ENCODE measurements around the gene PPP2R2C. TPM values are rescaled to one million over a fixed set of nuclear protein-coding genes. Genes with fewer than 3 reads are reported as not detected.

Gene PPP2R2C
- total RNA-seq, 2 donors from 2014 or later: 8.0 to 10.4 TPM

DNA sequence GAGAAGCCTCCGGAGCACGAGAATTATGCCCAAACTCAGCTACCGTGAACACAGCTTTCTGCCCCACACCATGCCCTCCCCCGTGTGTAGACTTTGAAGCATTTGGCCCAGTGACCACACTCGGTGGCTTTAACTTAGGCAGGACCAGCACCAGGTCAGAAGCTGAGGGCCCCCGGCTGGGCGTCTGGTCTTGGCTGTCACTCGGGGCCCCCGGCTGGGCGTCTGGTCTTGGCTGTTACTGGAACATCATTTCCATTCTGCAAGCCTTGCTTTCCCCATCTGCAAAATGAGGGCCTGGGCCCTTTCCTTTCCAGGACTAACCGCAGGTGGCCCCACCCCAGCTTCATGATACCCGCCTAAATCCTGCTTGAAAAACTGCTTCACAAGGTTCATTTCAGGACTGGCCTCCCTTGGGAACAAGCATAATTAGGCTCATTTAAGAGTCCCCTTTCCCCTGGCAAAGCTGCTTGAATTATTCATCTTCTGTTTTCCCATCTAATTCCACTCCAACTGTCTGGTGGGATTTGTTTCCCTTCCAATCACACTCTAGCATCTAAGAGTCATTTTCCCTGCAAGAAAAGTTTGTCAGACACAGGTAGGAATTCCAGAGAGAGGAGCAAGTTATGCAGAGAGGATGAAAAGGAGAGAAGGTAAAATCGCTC is 120.3 kb downstream of the PPP2R2C start:
- Histone ChIP-seq H3K27ac (no peak overlapping the region), H3K4me1 (replicated peaks) (no peaks in the 10 kb centered on the region)

DNA sequence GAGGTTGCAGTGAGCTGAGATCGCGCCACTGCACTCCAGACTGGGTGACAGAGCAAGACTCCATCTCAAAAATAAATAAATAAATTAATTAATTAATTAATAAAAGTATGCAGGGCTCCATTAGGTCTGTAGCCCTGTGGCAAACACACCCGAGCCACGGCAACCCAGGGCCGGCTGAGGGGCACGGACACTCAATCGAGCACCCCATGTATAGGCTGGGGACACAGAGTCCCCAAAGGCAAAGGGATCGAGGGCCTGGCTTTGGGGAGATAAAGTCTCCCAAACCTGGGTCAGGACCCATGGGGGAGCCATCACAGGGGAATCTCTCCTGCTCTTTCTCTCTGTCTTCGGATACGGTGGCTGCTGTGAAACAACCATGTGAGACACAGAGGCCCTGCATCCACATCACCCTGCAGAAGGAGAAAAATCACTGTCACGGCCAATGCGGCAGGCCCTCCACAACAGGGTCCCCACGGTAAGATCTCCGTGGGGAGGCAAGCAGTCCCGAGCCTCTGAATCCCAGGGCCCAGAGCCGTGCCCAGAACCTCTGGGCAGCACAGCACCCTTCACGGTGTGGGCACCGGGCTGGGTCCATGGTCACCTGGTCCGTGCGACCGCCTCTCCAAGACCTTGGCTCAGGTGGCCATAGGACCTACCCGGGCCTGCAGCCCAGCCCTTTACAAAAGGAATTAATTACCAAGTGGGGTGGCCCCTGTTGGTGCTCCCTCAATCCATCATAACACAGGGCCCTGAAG is 121.0 kb downstream of the PPP2R2C start:
- 91% methylated on average over 22 of the region's 22 CpGs for WGBS
- intact Hi-C loops (cut with DNase I): no loop called here
- H3K27ac ChIP-seq: no peak overlapping the region
- H3K4me3 ChIP-seq: no peak overlapping the region
- TF ChIP-seq, protein P1, sequence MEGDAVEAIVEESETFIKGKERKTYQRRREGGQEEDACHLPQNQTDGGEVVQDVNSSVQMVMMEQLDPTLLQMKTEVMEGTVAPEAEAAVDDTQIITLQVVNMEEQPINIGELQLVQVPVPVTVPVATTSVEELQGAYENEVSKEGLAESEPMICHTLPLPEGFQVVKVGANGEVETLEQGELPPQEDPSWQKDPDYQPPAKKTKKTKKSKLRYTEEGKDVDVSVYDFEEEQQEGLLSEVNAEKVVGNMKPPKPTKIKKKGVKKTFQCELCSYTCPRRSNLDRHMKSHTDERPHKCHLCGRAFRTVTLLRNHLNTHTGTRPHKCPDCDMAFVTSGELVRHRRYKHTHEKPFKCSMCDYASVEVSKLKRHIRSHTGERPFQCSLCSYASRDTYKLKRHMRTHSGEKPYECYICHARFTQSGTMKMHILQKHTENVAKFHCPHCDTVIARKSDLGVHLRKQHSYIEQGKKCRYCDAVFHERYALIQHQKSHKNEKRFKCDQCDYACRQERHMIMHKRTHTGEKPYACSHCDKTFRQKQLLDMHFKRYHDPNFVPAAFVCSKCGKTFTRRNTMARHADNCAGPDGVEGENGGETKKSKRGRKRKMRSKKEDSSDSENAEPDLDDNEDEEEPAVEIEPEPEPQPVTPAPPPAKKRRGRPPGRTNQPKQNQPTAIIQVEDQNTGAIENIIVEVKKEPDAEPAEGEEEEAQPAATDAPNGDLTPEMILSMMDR (IDR thresholded peaks at IDR 0.05): no peak
- TF ChIP-seq POLR2A (IDR thresholded peaks at IDR 0.05) (no peak), POLR2AphosphoS5 (IDR thresholded peaks at IDR 0.05) (no peak)
- DNase-seq (ENCODE audit: low spot score): no peak
- no peaks in the 10 kb centered on the region for H3K4me1 ChIP-seq (replicated peaks)
- no peaks in the 10 kb centered on the region for H3K36me3 ChIP-seq
- no peaks in the 10 kb centered on the region for H3K9me3 ChIP-seq
- no peaks in the 10 kb centered on the region for H3K27me3 ChIP-seq (replicated peaks; ENCODE audit: insufficient read depth)

More for the DNA sequence above, 120.3 kb downstream of the PPP2R2C start:
- intact Hi-C loops (cut with DNase I): no loop called here
- no peaks in the 10 kb centered on the region for H3K27me3 ChIP-seq (replicated peaks; ENCODE audit: insufficient read depth)
- TF ChIP-seq POLR2A (IDR thresholded peaks at IDR 0.05): no peak
- TF ChIP-seq, protein P1 (IDR thresholded peaks at IDR 0.05): no peak
- H3K9me3 ChIP-seq: no peaks in the 10 kb centered on the region
- 76% methylated on average over 13 of the region's 13 CpGs for WGBS
- DNase-seq (ENCODE audit: low spot score): no peak
- no peaks in the 10 kb centered on the region for H3K36me3 ChIP-seq
- H3K4me3 ChIP-seq: no peak overlapping the region

DNA sequence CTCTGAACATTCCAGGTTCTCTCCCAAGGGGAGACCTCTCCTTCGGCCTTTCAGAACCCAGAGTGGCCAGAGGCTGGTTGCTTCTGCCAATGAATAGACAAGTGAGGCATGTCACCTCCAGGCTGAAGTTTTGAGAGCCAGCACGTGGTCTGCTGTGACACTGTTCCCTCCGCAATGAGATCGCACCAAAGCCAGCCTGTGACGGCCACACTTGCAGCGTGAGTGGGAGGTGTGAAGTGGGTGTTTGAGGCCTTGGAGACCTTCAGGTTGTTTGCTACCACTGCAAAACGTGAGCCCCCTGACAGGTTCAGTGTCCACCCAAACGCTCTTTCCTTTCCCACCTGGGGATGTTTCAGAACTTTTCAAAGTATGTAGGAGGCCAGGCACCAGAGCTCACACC is 121.8 kb downstream of the PPP2R2C start:
- TF ChIP-seq POLR2AphosphoS5 (IDR thresholded peaks at IDR 0.05): no peak
- intact Hi-C loops (cut with DNase I): no loop called here
- no peak overlapping the region for H3K27ac ChIP-seq
- H3K4me3 ChIP-seq: no peak overlapping the region
- H3K27me3 ChIP-seq (replicated peaks; ENCODE audit: insufficient read depth): no peaks in the 10 kb centered on the region
- WGBS: 80% methylated on average over 8 of the region's 8 CpGs
- H3K4me1 ChIP-seq (replicated peaks): no peaks in the 10 kb centered on the region
- H3K9me3 ChIP-seq: no peaks in the 10 kb centered on the region
- no peak for DNase-seq (ENCODE audit: low spot score)
- H3K36me3 ChIP-seq: no peaks in the 10 kb centered on the region

DNA sequence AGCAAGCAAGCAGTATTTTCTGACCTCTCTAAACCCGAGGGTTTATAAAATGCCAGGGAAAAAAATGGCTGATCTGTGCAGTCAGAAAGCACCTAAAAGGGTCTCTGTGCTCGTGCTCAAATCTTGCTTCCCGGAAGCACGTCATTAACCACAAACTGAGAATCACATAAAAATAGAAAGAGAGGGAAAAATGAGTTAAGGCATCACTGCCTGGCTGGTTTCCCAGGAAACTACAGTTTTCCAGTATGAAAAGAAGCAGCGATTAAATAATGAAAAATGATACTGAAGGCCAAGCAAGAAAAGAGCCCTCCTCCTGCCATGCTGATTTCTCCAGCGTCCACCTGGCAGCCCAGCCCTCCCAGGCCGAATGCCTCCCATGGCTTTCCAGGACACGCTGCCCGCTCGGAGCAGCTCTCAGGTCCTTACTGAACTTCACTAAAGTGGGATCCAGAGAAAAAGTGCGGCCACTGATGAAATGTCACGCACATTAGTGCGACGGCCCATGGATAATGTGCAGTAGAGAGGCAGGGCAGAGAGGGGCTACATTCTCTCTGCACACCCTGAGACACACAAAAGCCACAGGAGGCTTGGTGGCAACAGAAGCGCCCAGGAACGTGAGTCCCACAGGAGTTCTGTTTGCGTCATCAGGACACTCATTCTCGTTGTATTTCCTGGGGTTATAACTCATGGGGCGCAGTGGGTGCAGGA is 122.4 kb downstream of the PPP2R2C start:
- Histone ChIP-seq H3K9me3 (no peaks in the 10 kb centered on the region), H3K36me3 (no peaks in the 10 kb centered on the region), H3K27me3 (replicated peaks; ENCODE audit: insufficient read depth) (no peaks in the 10 kb centered on the region), H3K4me3 (no peak overlapping the region), H3K27ac (no peak overlapping the region), H3K4me1 (replicated peaks) (no peaks in the 10 kb centered on the region)
- WGBS: 63% methylated on average over 19 of the region's 19 CpGs
- no peak for TF ChIP-seq POLR2A (IDR thresholded peaks at IDR 0.05)
- TF ChIP-seq, protein P1 (IDR thresholded peaks at IDR 0.05): no peak
- no peak for TF ChIP-seq POLR2AphosphoS5 (IDR thresholded peaks at IDR 0.05)
- no peak for DNase-seq (ENCODE audit: low spot score)
- intact Hi-C loops (cut with DNase I): no loop called here

DNA sequence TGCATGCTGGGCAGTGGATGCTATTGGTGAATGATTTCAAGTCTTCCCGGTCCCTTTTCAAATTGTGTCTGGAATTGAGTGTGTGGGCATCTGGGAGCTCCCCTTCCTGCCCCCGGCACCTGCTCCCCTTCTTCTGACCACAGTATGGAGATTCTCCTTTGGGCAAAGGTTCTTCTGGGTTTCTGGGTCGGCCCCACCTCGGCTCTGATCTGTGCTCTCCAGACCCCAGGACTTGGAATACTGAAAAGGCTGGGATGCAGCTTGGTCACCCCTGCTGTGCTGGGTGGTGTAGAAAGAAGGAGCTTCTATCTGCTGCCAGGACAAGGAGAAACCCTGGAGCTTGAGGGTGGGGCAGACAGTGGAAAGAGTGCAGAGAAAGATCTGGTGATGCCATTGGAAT is 124.0 kb downstream of the PPP2R2C start:
- Histone ChIP-seq H3K4me3 (no peak overlapping the region), H3K9me3 (no peaks in the 10 kb centered on the region), H3K4me1 (replicated peaks) (no peaks in the 10 kb centered on the region), H3K36me3 (no peaks in the 10 kb centered on the region), H3K27ac (no peak overlapping the region), H3K27me3 (replicated peaks; ENCODE audit: insufficient read depth) (no peaks in the 10 kb centered on the region)
- 92% methylated on average over 4 of the region's 4 CpGs for WGBS
- no peak for DNase-seq (ENCODE audit: low spot score)
- TF ChIP-seq, protein P1 (IDR thresholded peaks at IDR 0.05): no peak
- TF ChIP-seq POLR2AphosphoS5 (IDR thresholded peaks at IDR 0.05) (no peak), POLR2A (IDR thresholded peaks at IDR 0.05) (no peak)
- intact Hi-C loops (cut with DNase I): no loop called here

All from prostate gland (tissue), 2 donors.